PFSK-1 (cell line): ENCODE data around the gene ZNF609.

Source experiments
- FOXP2 ChIP-seq: optimal IDR thresholded peaks from 2 replicates; pipeline ENCODE3; 2011; ENCODE audit warnings: borderline replicate concordance, control low read depth, inconsistent platforms; ENCODE audit not compliant: insufficient read depth; ENCODE audit errors: extremely low read length, extremely low read depth
- POLR2AphosphoS5 ChIP-seq: IDR thresholded peaks from 2 replicates; pipeline ENCODE4 v1.6.1; 2012; ENCODE audit warnings: low read depth, mild to moderate bottlenecking, control low read depth, low read length, moderate library complexity
- REST ChIP-seq, 2 experiments: IDR thresholded peaks; 2 replicates each; pipeline versions ENCODE4 v1.6.1 to v1.8.0; 2011 to 2012; ENCODE audit warnings: low read depth in 2 of 2, low read length in 2 of 2, control low read depth in 1 of 2, inconsistent platforms in 1 of 2, mild to moderate bottlenecking in 1 of 2, moderate library complexity in 1 of 2; ENCODE audit not compliant: insufficient read depth in 1 of 2
- SIN3A ChIP-seq: IDR thresholded peaks from 2 replicates; pipeline ENCODE4 v1.6.1; 2012; ENCODE audit warnings: mild to moderate bottlenecking, low read length, moderate library complexity, borderline replicate concordance; ENCODE audit not compliant: insufficient read depth
- TAF1 ChIP-seq: IDR thresholded peaks from 2 replicates; pipeline ENCODE4 v1.6.1; 2012; ENCODE audit warnings: low read length, control low read depth, borderline replicate concordance; ENCODE audit not compliant: insufficient read depth

GRCh38 chr15:64522226-64522823 is 61.9 kb downstream of the ZNF609 start:
- TF ChIP-seq POLR2AphosphoS5 (no peak), REST (IDR thresholded peaks at IDR 0.05; ENCODE audit: insufficient read depth in 1 of 2, low read depth in 2 of 2, low read length in 2 of 2) (no peak), SIN3A (no peak), TAF1 (no peak), FOXP2 (no peak)
